Smooth muscle cell (in vitro differentiated cells): Measurements from ENCODE around the gene ORM1. TPM values are rescaled to one million over a fixed set of nuclear protein-coding genes. Genes with fewer than 3 reads are reported as not detected.

Source experiments
- DNase-seq: peaks from one replicate; lab custom pipeline; 2025; ENCODE audit not compliant: unreplicated experiment; lab: John Stamatoyannopoulos, UW
- H2AFZ ChIP-seq: fragments of 200-600 bp; sonication (generic); 2 replicates; pipeline ENCODE4 v1.6.0; 2016; ENCODE audit warnings: antibody characterized with exemption, low read depth, mild to moderate bottlenecking
- H3F3A ChIP-seq: fragments of 200-600 bp; sonication (generic); 2 replicates; pipeline ENCODE4 v1.6.0; 2017; ENCODE audit warnings: antibody characterized with exemption, low read depth
- H3K27ac ChIP-seq: fragments of 200-600 bp; sonication (generic); 2 replicates; pipeline ENCODE4 v1.5.1; 2016; ENCODE audit warnings: low read depth, mild to moderate bottlenecking
- H3K27me3 ChIP-seq: fragments of 200-600 bp; sonication (generic); 2 replicates; pipeline ENCODE4 v1.6.1; 2016; ENCODE audit warnings: low read depth, mild to moderate bottlenecking
- H3K36me3 ChIP-seq: fragments of 200-600 bp; sonication (generic); 2 replicates; pipeline ENCODE4 v1.5.1; 2016; ENCODE audit warnings: low read depth
- H3K4me1 ChIP-seq: fragments of 200-600 bp; sonication (generic); 2 replicates; pipeline ENCODE4 v1.5.1; 2016; ENCODE audit warnings: low read depth
- H3K4me2 ChIP-seq: fragments of 200-600 bp; sonication (generic); 2 replicates; pipeline ENCODE4 v1.6.0; 2016; ENCODE audit warnings: mild to moderate bottlenecking
- H3K4me3 ChIP-seq: fragments of 200-600 bp; sonication (generic); 2 replicates; pipeline ENCODE4 v1.5.1; 2016; ENCODE audit warnings: mild to moderate bottlenecking
- H3K79me2 ChIP-seq: fragments of 200-600 bp; sonication (generic); 2 replicates; pipeline ENCODE4 v1.6.0; 2016; ENCODE audit warnings: low read depth, mild to moderate bottlenecking
- H3K9ac ChIP-seq: fragments of 200-600 bp; sonication (generic); 2 replicates; pipeline ENCODE4 v1.6.0; 2016; ENCODE audit warnings: low read depth
- H3K9me3 ChIP-seq: fragments of 200-600 bp; sonication (generic); replicated peaks from 2 replicates; pipeline ENCODE4 v1.5.1; 2016; ENCODE audit warnings: low read depth
- H4K20me1 ChIP-seq: fragments of 200-600 bp; sonication (generic); 2 replicates; pipeline ENCODE4 v1.6.0; 2016; ENCODE audit warnings: low read depth
- WGBS: methylation state at CpG from one replicate; pipeline ENCODE4 v1.1.7; 2016; ENCODE audit warnings: low lambda C conversion rate; 5-methylcytosine and 5-hydroxymethylcytosine counted together
- polyA plus RNA-seq: library from polyadenylated mRNA; unstranded; fragments of >200 nt; fragmentation: Nextera tagmentation; extraction: Ambion mirVana; gene quantifications from 2 replicates; pipeline ENCODE4 v1.2.1, GENCODE V29; 2016
- total RNA-seq: library from RNA; depleted of rRNA; stranded (reverse); fragments of >200 nt; gene quantifications from 2 replicates; pipeline ENCODE4 v1.2.3, GENCODE V29; 2014
- TF ChIP-seq, protein P1 (sequence below): fragments of 200-600 bp; sonication (generic); IDR thresholded peaks from 2 replicates; pipeline ENCODE4 v1.5.1; 2017; ENCODE audit warnings: borderline replicate concordance, mild to moderate bottlenecking, antibody characterized with exemption; ENCODE audit not compliant: insufficient read depth, poor library complexity, severe bottlenecking

The ORM1 gene
- total and polyA plus RNA-seq, 2 experiments from 2014 or later, result 0.74 TPM; not detected in 1

DNA sequence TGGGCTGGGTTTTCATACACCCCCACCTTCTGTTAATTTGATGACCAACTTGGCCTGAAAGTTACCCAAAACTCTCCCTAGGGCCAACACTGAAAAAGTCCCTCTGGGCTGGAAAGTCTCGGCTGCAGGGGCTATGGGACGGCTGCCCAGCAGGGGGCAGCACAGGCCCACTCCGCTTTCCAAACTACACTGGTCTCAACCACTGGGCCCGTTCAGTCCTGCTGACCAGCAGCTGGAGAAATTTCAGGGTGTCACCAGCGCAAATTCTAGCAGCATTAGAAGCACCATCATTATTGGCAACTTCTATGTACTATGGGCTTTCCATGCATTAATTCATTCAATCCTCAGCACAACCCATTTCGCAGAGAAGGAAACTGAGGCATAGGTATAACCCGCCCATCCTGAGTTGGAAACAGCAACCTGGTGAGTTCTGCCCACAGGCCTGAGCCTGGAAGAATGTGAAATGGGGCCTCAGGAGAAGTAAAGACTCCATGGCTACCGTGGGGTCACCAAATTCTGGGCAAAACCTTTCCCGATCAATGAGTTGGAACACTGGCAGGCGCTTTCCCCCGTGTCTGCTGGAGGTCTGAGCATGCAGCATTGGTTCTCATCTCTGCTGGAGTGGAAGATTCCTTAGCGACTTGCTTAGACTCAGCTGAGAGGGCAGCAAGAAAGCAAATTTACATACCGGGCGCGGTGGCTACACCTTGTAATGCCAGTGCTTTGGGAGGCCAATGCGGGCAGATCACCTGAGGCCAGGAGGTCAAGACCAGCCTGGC, 16.4 kb downstream of the ORM1 start:
- Histone ChIP-seq H3K36me3 (peaks cover 4% of the 10 kb centered on the region), H3K4me2 (no peak overlapping the region), H4K20me1 (no peaks in the 10 kb centered on the region), H3K9ac (no peak overlapping the region), H3K4me1 (no peaks in the 10 kb centered on the region), H3K27me3 (no peaks in the 10 kb centered on the region), H3K9me3 (no peaks in the 10 kb centered on the region), H3K27ac (no peak overlapping the region), H3K79me2 (no peaks in the 10 kb centered on the region), H2AFZ (no peak overlapping the region), H3K4me3 (no peak overlapping the region), H3F3A (no peaks in the 10 kb centered on the region)
- WGBS, result 79% methylated on average over 16 of the region's 16 CpGs
- DNase-seq, result no peak
- TF ChIP-seq, protein P1, sequence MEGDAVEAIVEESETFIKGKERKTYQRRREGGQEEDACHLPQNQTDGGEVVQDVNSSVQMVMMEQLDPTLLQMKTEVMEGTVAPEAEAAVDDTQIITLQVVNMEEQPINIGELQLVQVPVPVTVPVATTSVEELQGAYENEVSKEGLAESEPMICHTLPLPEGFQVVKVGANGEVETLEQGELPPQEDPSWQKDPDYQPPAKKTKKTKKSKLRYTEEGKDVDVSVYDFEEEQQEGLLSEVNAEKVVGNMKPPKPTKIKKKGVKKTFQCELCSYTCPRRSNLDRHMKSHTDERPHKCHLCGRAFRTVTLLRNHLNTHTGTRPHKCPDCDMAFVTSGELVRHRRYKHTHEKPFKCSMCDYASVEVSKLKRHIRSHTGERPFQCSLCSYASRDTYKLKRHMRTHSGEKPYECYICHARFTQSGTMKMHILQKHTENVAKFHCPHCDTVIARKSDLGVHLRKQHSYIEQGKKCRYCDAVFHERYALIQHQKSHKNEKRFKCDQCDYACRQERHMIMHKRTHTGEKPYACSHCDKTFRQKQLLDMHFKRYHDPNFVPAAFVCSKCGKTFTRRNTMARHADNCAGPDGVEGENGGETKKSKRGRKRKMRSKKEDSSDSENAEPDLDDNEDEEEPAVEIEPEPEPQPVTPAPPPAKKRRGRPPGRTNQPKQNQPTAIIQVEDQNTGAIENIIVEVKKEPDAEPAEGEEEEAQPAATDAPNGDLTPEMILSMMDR, result peak; percentile 78

- no peaks in the 10 kb centered on the region for H3K79me2 ChIP-seq
- H3K27ac ChIP-seq, result no peak overlapping the region
- no peaks in the 10 kb centered on the region for H3F3A ChIP-seq
- no peaks in the 10 kb centered on the region for H3K27me3 ChIP-seq
- no peak overlapping the region for H3K4me2 ChIP-seq
- no peak overlapping the region for H3K4me3 ChIP-seq
- no peak overlapping the region for H3K9ac ChIP-seq
- 97% methylated on average over 12 of the region's 12 CpGs for WGBS
- no peaks in the 10 kb centered on the region for H3K4me1 ChIP-seq
- H4K20me1 ChIP-seq, result no peaks in the 10 kb centered on the region
- no peaks in the 10 kb centered on the region for H3K9me3 ChIP-seq
- peaks cover 4% of the 10 kb centered on the region for H3K36me3 ChIP-seq
- TF ChIP-seq, protein P1, result no peak
- DNase-seq, result no peak
- H2AFZ ChIP-seq, result no peak overlapping the region
These were observed 18.4 kb downstream of the ORM1 start for GRCh38 chr9:114341152-114341830.

DNA sequence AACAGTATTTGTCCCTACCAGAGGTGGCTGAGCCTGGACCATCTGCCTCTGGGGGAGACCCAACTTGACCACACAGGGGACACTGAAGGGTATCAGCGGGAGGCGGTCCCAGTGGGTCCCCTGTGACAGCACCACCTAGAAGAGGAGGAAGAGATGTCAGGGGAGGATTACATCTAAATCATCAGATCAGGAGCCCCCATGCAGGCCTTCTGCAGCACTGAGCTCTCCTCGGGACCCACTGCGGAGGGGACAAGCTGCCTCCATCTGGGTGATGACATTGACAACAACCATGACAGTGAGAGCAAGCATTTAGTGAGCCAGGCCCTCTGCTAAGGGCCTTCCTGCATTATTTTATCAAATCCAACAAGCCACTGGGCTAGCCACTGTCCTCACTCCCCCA, 19.1 kb downstream of the ORM1 start:
- H3K4me2 ChIP-seq, result no peak overlapping the region
- TF ChIP-seq, protein P1, result no peak
- H3F3A ChIP-seq, result no peaks in the 10 kb centered on the region
- no peaks in the 10 kb centered on the region for H3K4me1 ChIP-seq
- H2AFZ ChIP-seq, result no peak overlapping the region
- no peak for DNase-seq
- H3K27ac ChIP-seq, result no peak overlapping the region
- no peaks in the 10 kb centered on the region for H3K79me2 ChIP-seq
- no peak overlapping the region for H3K9ac ChIP-seq
- no peaks in the 10 kb centered on the region for H4K20me1 ChIP-seq
- H3K27me3 ChIP-seq, result no peaks in the 10 kb centered on the region
- peaks cover 4% of the 10 kb centered on the region for H3K36me3 ChIP-seq
- no peaks in the 10 kb centered on the region for H3K9me3 ChIP-seq
- 94% methylated on average over 4 of the region's 4 CpGs for WGBS
- no peak overlapping the region for H3K4me3 ChIP-seq
